ENCODE data around the gene ASPDH. TPM values are rescaled to one million over a fixed set of nuclear protein-coding genes. Genes with fewer than 3 reads are reported as not detected.

Gene ASPDH
- total and polyA plus RNA-seq, 2 of the 4 experiments (the other 2 are of a cell fraction), result not detected

DNA sequence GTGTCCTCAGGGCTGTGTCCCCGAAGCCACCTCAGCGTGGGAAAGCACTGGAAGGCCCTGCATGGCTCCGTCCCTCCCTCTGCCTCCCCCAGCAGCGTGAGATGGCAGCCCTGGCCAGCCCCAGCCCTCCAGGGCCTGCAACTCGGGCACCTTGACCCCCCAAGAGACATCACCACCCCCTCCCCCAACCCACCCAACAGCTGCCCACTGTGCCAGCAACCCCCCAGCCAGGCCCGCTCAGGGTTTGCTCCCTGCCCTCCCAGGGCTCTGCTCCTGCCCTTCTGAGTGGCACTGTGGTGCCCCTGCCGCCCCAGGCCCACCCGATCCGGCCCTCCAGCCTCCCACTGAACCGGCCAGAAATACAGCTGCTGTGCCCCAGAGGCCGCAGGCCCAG is 1.5 kb upstream of the ASPDH start:
- Histone ChIP-seq H3K79me1 (ENCODE audit: low read depth in 1 of 2, low read length in 2 of 2) (peaks cover 5 to 7% of the 10 kb centered on the region in 2 experiments; a peak in 3 of 4 replicates), H4K8ac (ENCODE audit: low read depth in 2 of 2, low read length in 2 of 2) (no peak overlapping the region), H3K9me1 (ENCODE audit: insufficient read depth, low read length) (no peaks in the 10 kb centered on the region; the same call in 1 of the 2 replicates), H4K20me1 (ENCODE audit: insufficient read depth, low read length) (no peaks in the 10 kb centered on the region), H3K4me3 (ENCODE audit: insufficient read depth, low read depth, low read length) (no peak overlapping the region), H4K91ac (ENCODE audit: insufficient read depth, low read depth, low read length) (no peak overlapping the region), H3K18ac (ENCODE audit: low read depth, low read length) (no peak overlapping the region), H2BK20ac (ENCODE audit: low read depth, low read length) (no peak overlapping the region), H3K23ac (ENCODE audit: low read depth, low read length) (no peak overlapping the region), H3K36me3 (ENCODE audit: control insufficient read depth, insufficient read depth, low read length) (no peaks in the 10 kb centered on the region), H2BK5ac (ENCODE audit: low read depth, low read length, poor library complexity, severe bottlenecking) (no peak overlapping the region), H3K4ac (ENCODE audit: low read depth, low read length) (no peak overlapping the region), H3K56ac (ENCODE audit: extremely low read depth, insufficient read depth, low read length) (no peak overlapping the region), H2BK15ac (ENCODE audit: low read depth, low read length) (no peak overlapping the region), H2AK5ac (ENCODE audit: low read depth, low read length) (no peak overlapping the region), H3K9me3 (ENCODE audit: control insufficient read depth, insufficient read depth, low read length) (no peaks in the 10 kb centered on the region), H2AFZ (replicated peaks; ENCODE audit: low read length, poor library complexity) (no peak overlapping the region), H3K4me1 (ENCODE audit: control insufficient read depth, insufficient read depth, low read length) (peaks cover under 1% of the 10 kb centered on the region), H3K27ac (ENCODE audit: insufficient read depth, low read length) (no peak overlapping the region), H2AK9ac (replicated peaks; ENCODE audit: low read depth, low read length, poor library complexity) (no peak overlapping the region), H3K9ac (ENCODE audit: low read depth, low read length) (no peak overlapping the region), H4K5ac (ENCODE audit: low read depth, low read length) (no peak overlapping the region), H3K4me2 (ENCODE audit: low read depth, low read length) (no peak overlapping the region), H2BK120ac (ENCODE audit: low read depth, low read length) (no peak overlapping the region), H3K27me3 (ENCODE audit: control insufficient read depth, insufficient read depth, low read length) (no peaks in the 10 kb centered on the region), H3K14ac (replicated peaks; ENCODE audit: low read depth, low read length) (no peak overlapping the region)
- ATAC-seq (ENCODE audit: low read depth) (no peak), DNase-seq (no peak)
- in situ Hi-C loops (cut with MboI; ENCODE audit: low sequenced_read_pairs), result no loop called here
- ChIA-PET POLR2A (ENCODE audit: unreplicated experiment) (no interaction called here), CTCF (no interaction called here)
- no TSS peak for BruUV-seq (replicated peaks)
- intact Hi-C loops (cut with micrococcal nuclease), result no loop called here
- dilution Hi-C loops (cut with HindIII; ENCODE audit: low sequenced_read_pairs, unreplicated experiment), result no loop called here
- WGBS, 2 experiments (ENCODE audit: extremely low coverage in 2 of 2, insufficient read length in 1 of 2), result 62% methylated on average over 3 of the region's 11 CpGs; no CpG with 5 or more reads in 1 of the 2 experiments
- no peak for TF ChIP-seq BHLHE40 (IDR thresholded peaks at IDR 0.05; ENCODE audit: low read depth, low read length)
- no peak for TF ChIP-seq NFE2L2 (IDR thresholded peaks at IDR 0.05; ENCODE audit: low read depth, low read length)
- TF ChIP-seq, protein P1, sequence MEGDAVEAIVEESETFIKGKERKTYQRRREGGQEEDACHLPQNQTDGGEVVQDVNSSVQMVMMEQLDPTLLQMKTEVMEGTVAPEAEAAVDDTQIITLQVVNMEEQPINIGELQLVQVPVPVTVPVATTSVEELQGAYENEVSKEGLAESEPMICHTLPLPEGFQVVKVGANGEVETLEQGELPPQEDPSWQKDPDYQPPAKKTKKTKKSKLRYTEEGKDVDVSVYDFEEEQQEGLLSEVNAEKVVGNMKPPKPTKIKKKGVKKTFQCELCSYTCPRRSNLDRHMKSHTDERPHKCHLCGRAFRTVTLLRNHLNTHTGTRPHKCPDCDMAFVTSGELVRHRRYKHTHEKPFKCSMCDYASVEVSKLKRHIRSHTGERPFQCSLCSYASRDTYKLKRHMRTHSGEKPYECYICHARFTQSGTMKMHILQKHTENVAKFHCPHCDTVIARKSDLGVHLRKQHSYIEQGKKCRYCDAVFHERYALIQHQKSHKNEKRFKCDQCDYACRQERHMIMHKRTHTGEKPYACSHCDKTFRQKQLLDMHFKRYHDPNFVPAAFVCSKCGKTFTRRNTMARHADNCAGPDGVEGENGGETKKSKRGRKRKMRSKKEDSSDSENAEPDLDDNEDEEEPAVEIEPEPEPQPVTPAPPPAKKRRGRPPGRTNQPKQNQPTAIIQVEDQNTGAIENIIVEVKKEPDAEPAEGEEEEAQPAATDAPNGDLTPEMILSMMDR (conservative IDR thresholded peaks at IDR 0.05; ENCODE audit: low read depth, low read length), result no peak
- TF ChIP-seq RAD21 (IDR thresholded peaks at IDR 0.05; ENCODE audit: low read length), result no peak
- TF ChIP-seq, protein P2, sequence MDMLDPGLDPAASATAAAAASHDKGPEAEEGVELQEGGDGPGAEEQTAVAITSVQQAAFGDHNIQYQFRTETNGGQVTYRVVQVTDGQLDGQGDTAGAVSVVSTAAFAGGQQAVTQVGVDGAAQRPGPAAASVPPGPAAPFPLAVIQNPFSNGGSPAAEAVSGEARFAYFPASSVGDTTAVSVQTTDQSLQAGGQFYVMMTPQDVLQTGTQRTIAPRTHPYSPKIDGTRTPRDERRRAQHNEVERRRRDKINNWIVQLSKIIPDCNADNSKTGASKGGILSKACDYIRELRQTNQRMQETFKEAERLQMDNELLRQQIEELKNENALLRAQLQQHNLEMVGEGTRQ (IDR thresholded peaks at IDR 0.05; ENCODE audit: low read depth, low read length), result no peak
- TF ChIP-seq CHD1 (IDR thresholded peaks at IDR 0.05; ENCODE audit: low read depth, low read length), result no peak
- no peak for TF ChIP-seq MXI1 (IDR thresholded peaks at IDR 0.05; ENCODE audit: borderline replicate concordance, low read depth, low read length)
- TF ChIP-seq RFX5 (IDR thresholded peaks at IDR 0.05; ENCODE audit: low read depth, low read length), result no peak
- no peak for TF ChIP-seq MAFK (IDR thresholded peaks at IDR 0.05; ENCODE audit: low read depth, low read length)
- TF ChIP-seq SMC3 (IDR thresholded peaks at IDR 0.05; ENCODE audit: low read depth, low read length), result no peak
- TF ChIP-seq MAZ (IDR thresholded peaks at IDR 0.05; ENCODE audit: borderline replicate concordance, low read depth, low read length), result no peak
- TF ChIP-seq POLR2A (IDR thresholded peaks at IDR 0.05; ENCODE audit: low read depth, low read length), result no peak
- no peak for TF ChIP-seq RCOR1 (IDR thresholded peaks at IDR 0.05; ENCODE audit: insufficient replicate concordance, low read length)
- TF ChIP-seq, protein P3, sequence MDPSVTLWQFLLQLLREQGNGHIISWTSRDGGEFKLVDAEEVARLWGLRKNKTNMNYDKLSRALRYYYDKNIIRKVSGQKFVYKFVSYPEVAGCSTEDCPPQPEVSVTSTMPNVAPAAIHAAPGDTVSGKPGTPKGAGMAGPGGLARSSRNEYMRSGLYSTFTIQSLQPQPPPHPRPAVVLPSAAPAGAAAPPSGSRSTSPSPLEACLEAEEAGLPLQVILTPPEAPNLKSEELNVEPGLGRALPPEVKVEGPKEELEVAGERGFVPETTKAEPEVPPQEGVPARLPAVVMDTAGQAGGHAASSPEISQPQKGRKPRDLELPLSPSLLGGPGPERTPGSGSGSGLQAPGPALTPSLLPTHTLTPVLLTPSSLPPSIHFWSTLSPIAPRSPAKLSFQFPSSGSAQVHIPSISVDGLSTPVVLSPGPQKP (IDR thresholded peaks at IDR 0.05; ENCODE audit: borderline replicate concordance, low read depth, low read length), result no peak
- no peak for TF ChIP-seq FOS (IDR thresholded peaks at IDR 0.05; ENCODE audit: low read depth, low read length)
- TF ChIP-seq CEBPB (IDR thresholded peaks at IDR 0.05; ENCODE audit: low read depth, low read length), result no peak
